Peyer's patch (tissue), 4 donors: ENCODE results near the gene PPIP5K1.

ENCODE experiments used
- CTCF ChIP-seq, 6 experiments: fragments of 450-650 bp in 4 of 6; fragments of 200-600 bp in 2 of 6; sonication (generic) in 1 of 6; IDR thresholded peaks; one replicate each; pipeline ENCODE4 v1.5.1; 2017 to 2019; ENCODE audit warnings: antibody characterized with exemption in 6 of 6, mild to moderate bottlenecking in 3 of 6, moderate library complexity in 1 of 6
- POLR2A ChIP-seq, 2 donors: fragments of 450-650 bp; IDR thresholded peaks; one replicate each; pipeline ENCODE4 v1.5.1; 2017; ENCODE audit warnings: antibody characterized with exemption in 2 of 2, mild to moderate bottlenecking in 2 of 2, moderate library complexity in 2 of 2

GRCh38 chr15:43499635-43500034 is 90.4 kb downstream of the PPIP5K1 start:
- TF ChIP-seq CTCF (IDR thresholded peaks at IDR 0.05) (no peak), POLR2A (IDR thresholded peaks at IDR 0.05) (no peak)
